GM12878 (cell line): ENCODE measurements around the gene COL26A1. TPM values are rescaled to one million over a fixed set of nuclear protein-coding genes. Genes with fewer than 3 reads are reported as not detected.

ENCODE experiments used
- ATAC-seq: fragments of 200-7000 bp; cut with Tn5 transposase; 3 replicates; pipeline ENCODE4 v1.9.1; 2020; ENCODE audit warnings: mild to moderate bottlenecking, moderate library complexity
- BruUV-seq: library from RNA; stranded (reverse); fragments of 400-500 nt; replicated peaks from 2 replicates; lab custom pipeline; 2021; lab: Mats Ljungman, UMichigan
- CTCF ChIA-PET: fragments of 300-600 bp; sonication (Branson Sonifier 250); formaldehyde crosslinking; extraction: SDS; loops from one replicate; lab custom pipeline; 2021; ENCODE audit warnings: inconsistent platforms; lab: Yijun Ruan, JAX
- POLR2A ChIA-PET: fragments of 350-600 bp; formaldehyde crosslinking; extraction: SDS; loops from one replicate; lab custom pipeline; 2021; ENCODE audit warnings: inconsistent platforms; lab: Charles Lee
- RAD21 ChIA-PET: fragments of 300-600 bp; sonication (Branson Sonifier 250); formaldehyde crosslinking; loops from one replicate; lab custom pipeline; 2023; ENCODE audit warnings: antibody characterized with exemption; ENCODE audit not compliant: unreplicated experiment; lab: Charles Lee
- SMC1A ChIA-PET: fragments of 300-600 bp; sonication (Branson Sonifier 250); formaldehyde crosslinking; loops from one replicate; lab custom pipeline; 2023; ENCODE audit not compliant: unreplicated experiment, uncharacterized antibody; lab: Charles Lee
- DNase-seq: peaks from one replicate; pipeline ENCODE4 v3.0.0-alpha.2; 2011; ENCODE audit warnings: low read depth, low spot score
- FAIRE-seq: peaks from 3 replicates; lab custom pipeline; 2011; peaks lifted over from hg19 to GRCh38; lab: Jason Lieb, UNC
- H2AFZ ChIP-seq: 2 replicates; pipeline ENCODE4 v1.6.0; 2011; ENCODE audit warnings: low read depth, low read length, control low read depth; ENCODE audit not compliant: control insufficient read depth
- H3K27ac ChIP-seq: 2 replicates; pipeline ENCODE4 v1.5.1; 2011; ENCODE audit warnings: control low read depth; ENCODE audit not compliant: control insufficient read depth, insufficient read depth
- H3K27me3 ChIP-seq, 2 experiments: replicated peaks in 1 of 2; 2 replicates each; pipeline versions ENCODE4 v1.6.0 to v1.6.1; 2011; ENCODE audit warnings: low read length in 1 of 2; ENCODE audit not compliant: control insufficient read depth in 2 of 2, insufficient read depth in 2 of 2
- H3K36me3 ChIP-seq, 2 experiments: 2 replicates each; pipeline ENCODE4 v1.5.1; 2011; ENCODE audit warnings: low read length in 1 of 2; ENCODE audit not compliant: control insufficient read depth in 2 of 2, insufficient read depth in 2 of 2
- H3K4me1 ChIP-seq: 2 replicates; pipeline ENCODE4 v1.6.1; 2011; ENCODE audit warnings: mild to moderate bottlenecking, low read length, moderate library complexity, mixed read lengths; ENCODE audit not compliant: control insufficient read depth, insufficient read depth
- H3K4me2 ChIP-seq: 2 replicates; pipeline ENCODE4 v1.6.0; 2011; ENCODE audit warnings: control low read depth; ENCODE audit not compliant: control insufficient read depth, insufficient read depth
- H3K4me3 ChIP-seq: fragments of 200-600 bp; sonication (generic); 2 replicates; pipeline ENCODE4 v1.5.1; 2016
- H3K79me2 ChIP-seq: 2 replicates; pipeline ENCODE4 v1.6.0; 2011; ENCODE audit warnings: low read length; ENCODE audit not compliant: control insufficient read depth, insufficient read depth
- H3K9ac ChIP-seq: 2 replicates; pipeline ENCODE4 v1.8.0; 2011; ENCODE audit warnings: low read length, control low read depth, mixed read lengths; ENCODE audit not compliant: control insufficient read depth, insufficient read depth
- H3K9me3 ChIP-seq: replicated peaks from 3 replicates; pipeline ENCODE4 v1.5.1; 2011; ENCODE audit warnings: mild to moderate bottlenecking, low read length; ENCODE audit not compliant: control insufficient read depth, insufficient read depth
- H4K20me1 ChIP-seq: 2 replicates; pipeline ENCODE4 v1.6.0; 2011; ENCODE audit not compliant: control insufficient read depth, insufficient read depth
- ESRRA ChIP-seq: IDR thresholded peaks from 2 replicates; pipeline ENCODE4 v1.6.1; 2012; ENCODE audit warnings: mild to moderate bottlenecking, low read length, improper control_type of control experiment
- EZH2 ChIP-seq: IDR thresholded peaks from 2 replicates; pipeline ENCODE4 v1.6.1; 2012; ENCODE audit warnings: low read depth, mild to moderate bottlenecking, control low read depth, inconsistent platforms, low read length, borderline replicate concordance; ENCODE audit not compliant: control insufficient read depth
- HDGF ChIP-seq: fragments of 450-650 bp; IDR thresholded peaks from 2 replicates; pipeline ENCODE4 v1.6.1; 2016; ENCODE audit warnings: antibody characterized with exemption
- KDM1A ChIP-seq: fragments of 200-600 bp; sonication (generic); IDR thresholded peaks from 2 replicates; pipeline ENCODE4 v1.6.1; 2016; ENCODE audit warnings: borderline replicate concordance
- MTA2 ChIP-seq: fragments of 450-650 bp; IDR thresholded peaks from 2 replicates; pipeline ENCODE4 v1.6.1; 2016; ENCODE audit warnings: low read depth, mild to moderate bottlenecking, moderate library complexity
- SP1 ChIP-seq: IDR thresholded peaks from one replicate; pipeline ENCODE4 v1.6.1; 2011; ENCODE audit warnings: low read depth, low read length
- SREBF2 ChIP-seq: IDR thresholded peaks from 2 replicates; pipeline ENCODE4 v1.6.1; 2012; ENCODE audit warnings: mild to moderate bottlenecking, low read length
- SRF ChIP-seq, 2 experiments: IDR thresholded peaks; 2 replicates each; pipeline ENCODE4 v1.6.1; 2011; ENCODE audit warnings: low read depth in 2 of 2, low read length in 2 of 2, mild to moderate bottlenecking in 1 of 2, moderate library complexity in 1 of 2
- WRNIP1 ChIP-seq: IDR thresholded peaks from 2 replicates; pipeline ENCODE4 v1.6.1; 2011; ENCODE audit warnings: low read depth, low read length, improper control_type of control experiment, borderline replicate concordance
- ZZZ3 ChIP-seq: IDR thresholded peaks from 2 replicates; pipeline ENCODE4 v1.6.1; 2011; ENCODE audit warnings: low read depth; ENCODE audit not compliant: control insufficient read depth, insufficient read length
- WGBS: methylation state at CpG from one replicate; pipeline ENCODE4 v1.1.6; 2016; ENCODE audit warnings: low lambda C conversion rate; ENCODE audit not compliant: insufficient replicate concordance, insufficient coverage; ENCODE audit errors: missing lambda C conversion rate; 5-methylcytosine and 5-hydroxymethylcytosine counted together
- in situ Hi-C: fragments of 300-500 bp; cut with MboI; formaldehyde crosslinking; loops from 9 replicates; pipeline ENCODE4 v1.14.3; 2018; ENCODE audit warnings: mixed read lengths
- intact Hi-C: fragments of 100-400 bp; cut with micrococcal nuclease; formaldehyde crosslinking; loops from one replicate; pipeline ENCODE4 v1.14.2; 2022; ENCODE audit not compliant: unreplicated experiment
- polyA plus RNA-seq, 11 experiments: library from polyadenylated mRNA; depleted of rRNA in 4 of 11; unstranded in 6 of 11; stranded (reverse) in 5 of 11; fragments of >200 nt; fragmentation: Nextera tagmentation in 4 of 11; fragmentation: Illumina TruSeq in 1 of 11; extraction: Ambion mirVana in 4 of 11; extraction: Trizol in 1 of 11; gene quantifications; 1 replicate in 1 of 11; 2 replicates in 10 of 11; pipeline versions ENCODE4 v1.2.1 to v1.2.3, GENCODE V29; 2011 to 2016; ENCODE audit warnings: inconsistent platforms in 2 of 11, missing spikeins in 2 of 11, low read depth in 1 of 11
- total RNA-seq, 4 experiments: library from RNA; depleted of rRNA in 3 of 4; stranded (reverse); fragments of >200 nt in 3 of 4; fragmentation: Illumina TruSeq in 1 of 4; extraction: Trizol in 1 of 4; gene quantifications; 2 replicates each; pipeline versions ENCODE4 v1.2.1 to v1.2.3, GENCODE V29; 2013 to 2021
- TF ChIP-seq, protein P1 (sequence below), 3 experiments: IDR thresholded peaks in 2 of 3; conservative IDR thresholded peaks in 1 of 3; 2 replicates each; pipeline ENCODE4 v1.5.1; 2011; ENCODE audit warnings: low read depth in 3 of 3, low read length in 3 of 3, mild to moderate bottlenecking in 3 of 3, control low read depth in 2 of 3, moderate library complexity in 2 of 3, inconsistent platforms in 1 of 3, mixed read lengths in 1 of 3; ENCODE audit not compliant: control insufficient read depth in 2 of 3, insufficient read depth in 1 of 3; ENCODE audit errors: extremely low read depth in 1 of 3
- TF ChIP-seq, protein P2 (sequence below): fragments of 450-650 bp; IDR thresholded peaks from 2 replicates; pipeline ENCODE4 v1.6.1; 2016; ENCODE audit warnings: mild to moderate bottlenecking
- TF ChIP-seq, protein P3 (sequence below): IDR thresholded peaks from 2 replicates; pipeline ENCODE4 v1.6.1; 2011; ENCODE audit warnings: mild to moderate bottlenecking, low read depth, low read length, moderate library complexity; ENCODE audit not compliant: insufficient replicate concordance
- TF ChIP-seq, protein P4 (sequence below): fragments of 450-650 bp; formaldehyde crosslinking; IDR thresholded peaks from 2 replicates; pipeline ENCODE4 v1.5.0; 2022; ENCODE audit warnings: mild to moderate bottlenecking, missing genetic modification characterization
- TF ChIP-seq, protein P5 (sequence below): IDR thresholded peaks from 2 replicates; pipeline ENCODE4 v1.6.1; 2012; ENCODE audit warnings: low read depth, low read length, improper control_type of control experiment

The COL26A1 gene
- total and polyA plus RNA-seq, 10 of the 15 experiments (the other 5 are each of a cell fraction or from before 2014, with no cell fraction given) = 0.08 TPM; not detected in 9

DNA sequence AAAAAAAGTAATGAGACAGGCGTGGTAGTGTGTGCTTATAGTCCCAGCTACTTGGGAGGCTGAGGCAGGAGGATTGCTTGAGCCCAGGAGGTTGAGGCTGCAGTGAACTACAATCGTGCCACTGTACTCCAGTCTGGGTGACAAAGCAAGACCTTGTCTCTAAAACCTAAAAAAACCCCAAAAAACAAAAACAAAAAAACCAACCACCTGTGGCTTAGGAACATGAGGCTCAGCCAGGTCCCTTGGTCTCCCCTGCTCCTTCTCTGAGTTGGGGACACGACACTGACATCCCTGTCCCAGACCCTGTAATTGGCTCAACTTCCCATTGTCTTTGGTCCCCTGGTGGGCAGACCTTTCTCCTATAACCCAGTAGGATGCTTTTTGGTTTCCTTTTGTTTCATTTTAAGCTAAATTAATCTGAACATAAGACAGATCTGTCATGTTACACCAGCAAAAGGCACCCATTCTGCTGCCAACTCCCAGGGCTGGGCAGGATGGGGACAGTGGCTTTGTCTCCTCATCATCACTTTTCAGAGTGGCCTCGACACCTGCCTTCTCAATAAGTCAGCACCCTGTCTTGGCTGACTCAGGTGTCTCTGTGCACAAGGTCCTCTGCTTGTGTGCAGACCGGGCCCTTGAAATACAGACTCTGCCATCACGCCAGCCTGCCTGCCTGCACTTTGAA, 192.1 kb downstream of the COL26A1 start:
- in situ Hi-C loops (no loop called here), intact Hi-C loops (no loop called here)
- ATAC-seq = no peak
- no peak overlapping the region for H3K9ac ChIP-seq
- RAD21 ChIA-PET = no interaction called here
- CTCF ChIA-PET = no interaction called here
- H3K4me3 ChIP-seq = no peak overlapping the region
- H4K20me1 ChIP-seq = no peaks in the 10 kb centered on the region
- H3K9me3 ChIP-seq = no peaks in the 10 kb centered on the region; the same call in 2 of the 3 replicates
- no peaks in the 10 kb centered on the region for H3K4me1 ChIP-seq
- no peaks in the 10 kb centered on the region for H3K27me3 ChIP-seq
- no peak for FAIRE-seq
- POLR2A ChIA-PET = no interaction called here
- BruUV-seq = no TSS peak
- H3K79me2 ChIP-seq = no peaks in the 10 kb centered on the region
- DNase-seq = no peak
- H2AFZ ChIP-seq = no peak overlapping the region
- WGBS = 8% methylated on average over 6 of the region's 6 CpGs
- TF ChIP-seq SRF (IDR thresholded peaks at IDR 0.05; ENCODE audit: low read depth in 2 of 2, low read length in 2 of 2) (no peak), MTA2 (no peak), KDM1A (no peak), EZH2 (no peak), ESRRA (no peak), HDGF (no peak), SREBF2 (no peak), SP1 (no peak), ZZZ3 (no peak), WRNIP1 (no peak)
- TF ChIP-seq, protein P1, sequence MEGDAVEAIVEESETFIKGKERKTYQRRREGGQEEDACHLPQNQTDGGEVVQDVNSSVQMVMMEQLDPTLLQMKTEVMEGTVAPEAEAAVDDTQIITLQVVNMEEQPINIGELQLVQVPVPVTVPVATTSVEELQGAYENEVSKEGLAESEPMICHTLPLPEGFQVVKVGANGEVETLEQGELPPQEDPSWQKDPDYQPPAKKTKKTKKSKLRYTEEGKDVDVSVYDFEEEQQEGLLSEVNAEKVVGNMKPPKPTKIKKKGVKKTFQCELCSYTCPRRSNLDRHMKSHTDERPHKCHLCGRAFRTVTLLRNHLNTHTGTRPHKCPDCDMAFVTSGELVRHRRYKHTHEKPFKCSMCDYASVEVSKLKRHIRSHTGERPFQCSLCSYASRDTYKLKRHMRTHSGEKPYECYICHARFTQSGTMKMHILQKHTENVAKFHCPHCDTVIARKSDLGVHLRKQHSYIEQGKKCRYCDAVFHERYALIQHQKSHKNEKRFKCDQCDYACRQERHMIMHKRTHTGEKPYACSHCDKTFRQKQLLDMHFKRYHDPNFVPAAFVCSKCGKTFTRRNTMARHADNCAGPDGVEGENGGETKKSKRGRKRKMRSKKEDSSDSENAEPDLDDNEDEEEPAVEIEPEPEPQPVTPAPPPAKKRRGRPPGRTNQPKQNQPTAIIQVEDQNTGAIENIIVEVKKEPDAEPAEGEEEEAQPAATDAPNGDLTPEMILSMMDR (IDR thresholded peaks at IDR 0.05 in 2 of 3, conservative IDR thresholded peaks at IDR 0.05 in 1 of 3; ENCODE audit: control insufficient read depth in 2 of 3, extremely low read depth in 1 of 3, insufficient read depth in 1 of 3, low read depth in 3 of 3, low read length in 3 of 3) = no peak
- TF ChIP-seq, protein P2, sequence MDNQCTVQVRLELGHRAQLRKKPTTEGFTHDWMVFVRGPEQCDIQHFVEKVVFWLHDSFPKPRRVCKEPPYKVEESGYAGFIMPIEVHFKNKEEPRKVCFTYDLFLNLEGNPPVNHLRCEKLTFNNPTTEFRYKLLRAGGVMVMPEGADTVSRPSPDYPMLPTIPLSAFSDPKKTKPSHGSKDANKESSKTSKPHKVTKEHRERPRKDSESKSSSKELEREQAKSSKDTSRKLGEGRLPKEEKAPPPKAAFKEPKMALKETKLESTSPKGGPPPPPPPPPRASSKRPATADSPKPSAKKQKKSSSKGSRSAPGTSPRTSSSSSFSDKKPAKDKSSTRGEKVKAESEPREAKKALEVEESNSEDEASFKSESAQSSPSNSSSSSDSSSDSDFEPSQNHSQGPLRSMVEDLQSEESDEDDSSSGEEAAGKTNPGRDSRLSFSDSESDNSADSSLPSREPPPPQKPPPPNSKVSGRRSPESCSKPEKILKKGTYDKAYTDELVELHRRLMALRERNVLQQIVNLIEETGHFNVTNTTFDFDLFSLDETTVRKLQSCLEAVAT = no peak
- TF ChIP-seq, protein P3, sequence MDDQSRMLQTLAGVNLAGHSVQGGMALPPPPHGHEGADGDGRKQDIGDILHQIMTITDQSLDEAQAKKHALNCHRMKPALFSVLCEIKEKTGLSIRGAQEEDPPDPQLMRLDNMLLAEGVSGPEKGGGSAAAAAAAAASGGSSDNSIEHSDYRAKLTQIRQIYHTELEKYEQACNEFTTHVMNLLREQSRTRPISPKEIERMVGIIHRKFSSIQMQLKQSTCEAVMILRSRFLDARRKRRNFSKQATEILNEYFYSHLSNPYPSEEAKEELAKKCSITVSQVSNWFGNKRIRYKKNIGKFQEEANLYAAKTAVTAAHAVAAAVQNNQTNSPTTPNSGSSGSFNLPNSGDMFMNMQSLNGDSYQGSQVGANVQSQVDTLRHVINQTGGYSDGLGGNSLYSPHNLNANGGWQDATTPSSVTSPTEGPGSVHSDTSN = no peak
- TF ChIP-seq, protein P4, sequence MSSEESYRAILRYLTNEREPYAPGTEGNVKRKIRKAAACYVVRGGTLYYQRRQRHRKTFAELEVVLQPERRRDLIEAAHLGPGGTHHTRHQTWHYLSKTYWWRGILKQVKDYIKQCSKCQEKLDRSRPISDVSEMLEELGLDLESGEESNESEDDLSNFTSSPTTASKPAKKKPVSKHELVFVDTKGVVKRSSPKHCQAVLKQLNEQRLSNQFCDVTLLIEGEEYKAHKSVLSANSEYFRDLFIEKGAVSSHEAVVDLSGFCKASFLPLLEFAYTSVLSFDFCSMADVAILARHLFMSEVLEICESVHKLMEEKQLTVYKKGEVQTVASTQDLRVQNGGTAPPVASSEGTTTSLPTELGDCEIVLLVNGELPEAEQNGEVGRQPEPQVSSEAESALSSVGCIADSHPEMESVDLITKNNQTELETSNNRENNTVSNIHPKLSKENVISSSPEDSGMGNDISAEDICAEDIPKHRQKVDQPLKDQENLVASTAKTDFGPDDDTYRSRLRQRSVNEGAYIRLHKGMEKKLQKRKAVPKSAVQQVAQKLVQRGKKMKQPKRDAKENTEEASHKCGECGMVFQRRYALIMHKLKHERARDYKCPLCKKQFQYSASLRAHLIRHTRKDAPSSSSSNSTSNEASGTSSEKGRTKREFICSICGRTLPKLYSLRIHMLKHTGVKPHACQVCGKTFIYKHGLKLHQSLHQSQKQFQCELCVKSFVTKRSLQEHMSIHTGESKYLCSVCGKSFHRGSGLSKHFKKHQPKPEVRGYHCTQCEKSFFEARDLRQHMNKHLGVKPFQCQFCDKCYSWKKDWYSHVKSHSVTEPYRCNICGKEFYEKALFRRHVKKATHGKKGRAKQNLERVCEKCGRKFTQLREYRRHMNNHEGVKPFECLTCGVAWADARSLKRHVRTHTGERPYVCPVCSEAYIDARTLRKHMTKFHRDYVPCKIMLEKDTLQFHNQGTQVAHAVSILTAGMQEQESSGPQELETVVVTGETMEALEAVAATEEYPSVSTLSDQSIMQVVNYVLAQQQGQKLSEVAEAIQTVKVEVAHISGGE (CRISPR knock-in tag) = no peak
- TF ChIP-seq, protein P5, sequence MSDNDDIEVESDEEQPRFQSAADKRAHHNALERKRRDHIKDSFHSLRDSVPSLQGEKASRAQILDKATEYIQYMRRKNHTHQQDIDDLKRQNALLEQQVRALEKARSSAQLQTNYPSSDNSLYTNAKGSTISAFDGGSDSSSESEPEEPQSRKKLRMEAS = no peak
- TF ChIP-seq, all 136 proteins: peak for 0
- Histone ChIP-seq H3K4me2 (no peak overlapping the region), H3K27ac (no peak overlapping the region), H3K36me3 (no peaks in the 10 kb centered on the region)
- SMC1A ChIA-PET = no interaction called here
